ENCODE results near the gene TAOK3. TPM values are rescaled to one million over a fixed set of nuclear protein-coding genes. Genes with fewer than 3 reads are reported as not detected.

TAOK3 gene
- total and polyA plus RNA-seq, 2 donors (not counting 1 experiment from before 2014, with no cell fraction given): 30.0 to 80.4 TPM

DNA sequence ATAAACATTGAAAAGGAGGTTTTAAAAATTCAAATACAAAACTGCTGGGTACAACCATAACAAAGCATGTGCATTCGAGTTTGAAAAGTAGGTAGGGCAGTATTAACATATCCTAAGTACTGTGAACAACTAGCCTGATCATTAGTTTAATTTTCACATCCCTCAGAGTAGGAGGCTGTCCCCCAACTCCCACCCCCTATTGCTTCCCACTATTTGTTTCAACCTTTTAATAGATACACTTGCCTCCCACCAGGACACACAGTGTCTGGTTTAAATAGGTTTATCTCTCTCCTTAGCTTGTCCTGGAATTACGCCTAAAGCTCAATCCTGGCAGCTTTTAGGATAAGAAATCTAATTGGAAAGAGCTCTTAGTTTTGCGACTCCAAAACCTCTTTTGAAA lies 2.1 kb downstream of the TAOK3 start:
- H3K9ac ChIP-seq (ENCODE audit: low read length): no peak overlapping the region
- peaks cover 32% of the 10 kb centered on the region for H3K4me1 Mint-ChIP-seq
- H3K27ac Mint-ChIP-seq: no peak overlapping the region
- no peak overlapping the region for H3K4me3 ChIP-seq (ENCODE audit: control extremely low read depth in 1 of 5, extremely low read depth in 1 of 5, insufficient read depth in 1 of 5, low read depth in 2 of 5, low read length in 4 of 5)
- no peak overlapping the region for H2AFZ ChIP-seq (ENCODE audit: insufficient read depth, low read depth, low read length, poor library complexity, severe bottlenecking)
- intact Hi-C loops (cut with micrococcal nuclease): loop anchor here (5.0 kb wide), 1 partner anchor 68 kb away; no protein-coding TSS in a partner anchor
- WGBS (ENCODE audit: insufficient coverage): no CpG with 5 or more reads among the region's 3 CpGs
- peaks cover 21 to 24% of the 10 kb centered on the region in 2 donors for H3K4me1 ChIP-seq (ENCODE audit: control insufficient read depth in 2 of 2, insufficient read depth in 2 of 2, low read length in 2 of 2)
- CTCF ChIA-PET: interaction anchor here (1.0 kb wide), 1 partner anchor 149 kb away, joined by 4 read pairs; no protein-coding TSS in a partner anchor
- peaks cover 73% of the 10 kb centered on the region for H3K79me2 ChIP-seq (ENCODE audit: control insufficient read depth, insufficient read depth, low read length)
- no peaks in the 10 kb centered on the region for H3K9me3 Mint-ChIP-seq (ENCODE audit: insufficient read depth)
- H3K36me3 ChIP-seq (replicated peaks in 1 of 2; ENCODE audit: control extremely low read depth in 1 of 2, control insufficient read depth in 1 of 2, extremely low read depth in 1 of 2, insufficient read depth in 2 of 2, low read length in 1 of 2): no peaks in the 10 kb centered on the region
- H3K27me3 Mint-ChIP-seq: no peaks in the 10 kb centered on the region
- peaks cover 29% of the 10 kb centered on the region for H4K20me1 ChIP-seq (ENCODE audit: control insufficient read depth, insufficient read depth, low read length, poor library complexity, severe bottlenecking)
- no peak for DNase-seq
- ATAC-seq (ENCODE audit: low read depth): no peak
- no peak overlapping the region for H3K27ac ChIP-seq (ENCODE audit: low read length in 2 of 2)
- peak overlapping the region; percentile 87 for H3K4me2 ChIP-seq (replicated peaks; ENCODE audit: low read depth, low read length, poor library complexity, severe bottlenecking)
- no peak for TF ChIP-seq EZH2 (IDR thresholded peaks at IDR 0.05; ENCODE audit: borderline replicate concordance, insufficient read depth, low read depth, low read length, poor library complexity, severe bottlenecking)
- TF ChIP-seq, protein P1, sequence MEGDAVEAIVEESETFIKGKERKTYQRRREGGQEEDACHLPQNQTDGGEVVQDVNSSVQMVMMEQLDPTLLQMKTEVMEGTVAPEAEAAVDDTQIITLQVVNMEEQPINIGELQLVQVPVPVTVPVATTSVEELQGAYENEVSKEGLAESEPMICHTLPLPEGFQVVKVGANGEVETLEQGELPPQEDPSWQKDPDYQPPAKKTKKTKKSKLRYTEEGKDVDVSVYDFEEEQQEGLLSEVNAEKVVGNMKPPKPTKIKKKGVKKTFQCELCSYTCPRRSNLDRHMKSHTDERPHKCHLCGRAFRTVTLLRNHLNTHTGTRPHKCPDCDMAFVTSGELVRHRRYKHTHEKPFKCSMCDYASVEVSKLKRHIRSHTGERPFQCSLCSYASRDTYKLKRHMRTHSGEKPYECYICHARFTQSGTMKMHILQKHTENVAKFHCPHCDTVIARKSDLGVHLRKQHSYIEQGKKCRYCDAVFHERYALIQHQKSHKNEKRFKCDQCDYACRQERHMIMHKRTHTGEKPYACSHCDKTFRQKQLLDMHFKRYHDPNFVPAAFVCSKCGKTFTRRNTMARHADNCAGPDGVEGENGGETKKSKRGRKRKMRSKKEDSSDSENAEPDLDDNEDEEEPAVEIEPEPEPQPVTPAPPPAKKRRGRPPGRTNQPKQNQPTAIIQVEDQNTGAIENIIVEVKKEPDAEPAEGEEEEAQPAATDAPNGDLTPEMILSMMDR (IDR thresholded peaks at IDR 0.05): no peak
- POLR2A ChIA-PET: interaction anchor here (0.6 to 1.3 kb wide), 2 partner anchors 11 to 163 kb away, joined by 4 to 5 read pairs; no protein-coding TSS in a partner anchor
- no peaks in the 10 kb centered on the region for H3K27me3 ChIP-seq (replicated peaks in 1 of 4; ENCODE audit: control extremely low read depth in 1 of 4, control insufficient read depth in 3 of 4, insufficient read depth in 4 of 4, low read length in 3 of 4)
- H3K4me3 Mint-ChIP-seq: peak overlapping the region; percentile 84
- no peaks in the 10 kb centered on the region for H3K9me3 ChIP-seq (ENCODE audit: control extremely low read depth in 1 of 3, control insufficient read depth in 2 of 3, insufficient read depth in 1 of 3, low read length in 2 of 3)

DNA sequence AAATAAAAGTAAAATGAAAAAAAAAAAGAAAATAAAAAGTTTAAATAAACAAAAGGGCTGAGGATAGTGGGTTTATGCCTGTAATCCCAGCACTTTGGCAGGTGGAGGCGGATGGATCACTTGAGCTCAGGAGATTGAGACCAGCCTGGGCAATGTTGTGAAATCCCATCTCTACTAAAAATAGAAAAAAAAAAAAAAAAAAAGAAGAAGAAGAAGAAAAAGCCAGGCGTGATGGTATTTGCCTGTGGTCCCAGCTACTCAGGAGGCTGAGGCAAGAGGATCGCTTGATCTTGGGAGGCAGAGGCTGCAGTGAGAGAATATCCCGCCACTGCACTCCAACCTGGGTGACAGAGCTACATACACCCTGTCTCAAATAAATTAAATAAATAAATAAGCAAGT lies 3.9 kb downstream of the TAOK3 start:
- Mint-ChIP-seq H3K4me3 (no peak overlapping the region), H3K9me3 (ENCODE audit: insufficient read depth) (no peaks in the 10 kb centered on the region), H3K27ac (no peak overlapping the region), H3K27me3 (no peaks in the 10 kb centered on the region), H3K4me1 (peaks cover 23% of the 10 kb centered on the region)
- H3K27ac ChIP-seq (ENCODE audit: low read length in 2 of 2): no peak overlapping the region
- H3K79me2 ChIP-seq (ENCODE audit: control insufficient read depth, insufficient read depth, low read length): peaks cover 65% of the 10 kb centered on the region
- intact Hi-C loops (cut with micrococcal nuclease): no loop called here
- H3K9ac ChIP-seq (ENCODE audit: low read length): no peak overlapping the region
- no peaks in the 10 kb centered on the region for H3K9me3 ChIP-seq (ENCODE audit: control extremely low read depth in 1 of 3, control insufficient read depth in 2 of 3, insufficient read depth in 1 of 3, low read length in 2 of 3)
- ChIA-PET POLR2A (no interaction called here), CTCF (interaction anchor here (0.6 to 1.6 kb wide), 3 partner anchors 9 to 311 kb away, joined by 4 read pairs; no protein-coding TSS in a partner anchor)
- no CpG with 5 or more reads among the region's 4 CpGs for WGBS (ENCODE audit: insufficient coverage)
- DNase-seq (no peak), ATAC-seq (ENCODE audit: low read depth) (no peak)
- no peaks in the 10 kb centered on the region for H3K27me3 ChIP-seq (replicated peaks in 1 of 4; ENCODE audit: control extremely low read depth in 1 of 4, control insufficient read depth in 3 of 4, insufficient read depth in 4 of 4, low read length in 3 of 4)
- no peaks in the 10 kb centered on the region for H3K36me3 ChIP-seq (replicated peaks in 1 of 2; ENCODE audit: control extremely low read depth in 1 of 2, control insufficient read depth in 1 of 2, extremely low read depth in 1 of 2, insufficient read depth in 2 of 2, low read length in 1 of 2)
- TF ChIP-seq, protein P1 (IDR thresholded peaks at IDR 0.05): no peak
- TF ChIP-seq EZH2 (IDR thresholded peaks at IDR 0.05; ENCODE audit: borderline replicate concordance, insufficient read depth, low read depth, low read length, poor library complexity, severe bottlenecking): no peak
- no peak overlapping the region for H3K4me2 ChIP-seq (replicated peaks; ENCODE audit: low read depth, low read length, poor library complexity, severe bottlenecking)
- H3K4me1 ChIP-seq (ENCODE audit: control insufficient read depth in 2 of 2, insufficient read depth in 2 of 2, low read length in 2 of 2): peaks cover 19 to 21% of the 10 kb centered on the region in 2 donors
- H3K4me3 ChIP-seq (ENCODE audit: control extremely low read depth in 1 of 5, extremely low read depth in 1 of 5, insufficient read depth in 1 of 5, low read depth in 2 of 5, low read length in 4 of 5): no peak overlapping the region
- H2AFZ ChIP-seq (ENCODE audit: insufficient read depth, low read depth, low read length, poor library complexity, severe bottlenecking): no peak overlapping the region
- peaks cover 29% of the 10 kb centered on the region for H4K20me1 ChIP-seq (ENCODE audit: control insufficient read depth, insufficient read depth, low read length, poor library complexity, severe bottlenecking)

Data from B cell (primary cell).